GM23338 (cell line): ENCODE results near the gene U2SURP. TPM values are rescaled to one million over a fixed set of nuclear protein-coding genes. Genes with fewer than 3 reads are reported as not detected.

Source experiments
- ATAC-seq: fragments of 200-7000 bp; cut with Tn5 transposase; 3 replicates; pipeline ENCODE4 v1.9.1; 2020
- DNase-seq: peaks from one replicate; pipeline ENCODE4 v3.0.0-alpha.2; 2015; ENCODE audit warnings: low spot score
- H2AFZ ChIP-seq: fragments of 200-600 bp; sonication (generic); 2 replicates; pipeline ENCODE4 v1.8.0; 2016; ENCODE audit warnings: antibody characterized with exemption, mild to moderate bottlenecking, moderate library complexity
- H3F3A ChIP-seq: fragments of 200-600 bp; sonication (generic); replicated peaks from 2 replicates; pipeline ENCODE4 v1.8.0; 2017; ENCODE audit warnings: antibody characterized with exemption, mixed run types, low read depth
- H3K27ac ChIP-seq: fragments of 200-600 bp; sonication (generic); 2 replicates; pipeline ENCODE4 v1.6.1; 2016; ENCODE audit warnings: low read depth
- H3K27me3 ChIP-seq: fragments of 200-600 bp; sonication (generic); 2 replicates; pipeline ENCODE4 v1.8.0; 2016; ENCODE audit warnings: mild to moderate bottlenecking, mixed run types, moderate library complexity; ENCODE audit not compliant: insufficient read depth
- H3K36me3 ChIP-seq: fragments of 200-600 bp; sonication (generic); 2 replicates; pipeline ENCODE4 v1.8.0; 2016; ENCODE audit warnings: mild to moderate bottlenecking; ENCODE audit not compliant: insufficient read depth
- H3K4me1 ChIP-seq: fragments of 200-600 bp; sonication (generic); 2 replicates; pipeline ENCODE4 v1.8.0; 2016; ENCODE audit warnings: mild to moderate bottlenecking, moderate library complexity; ENCODE audit not compliant: insufficient read depth
- H3K4me2 ChIP-seq: fragments of 200-600 bp; sonication (generic); 2 replicates; pipeline ENCODE4 v1.7.1; 2017; ENCODE audit warnings: mixed run types
- H3K4me3 ChIP-seq: fragments of 200-600 bp; sonication (generic); 2 replicates; pipeline ENCODE4 v1.6.1; 2016; ENCODE audit warnings: mixed run types
- H3K79me2 ChIP-seq: fragments of 200-600 bp; sonication (generic); replicated peaks from 2 replicates; pipeline ENCODE4 v1.8.0; 2017; ENCODE audit warnings: mild to moderate bottlenecking; ENCODE audit not compliant: insufficient read depth
- H3K9me2 ChIP-seq: fragments of 200-600 bp; sonication (generic); 2 replicates; pipeline ENCODE4 v1.8.0; 2017; ENCODE audit not compliant: insufficient read depth
- H4K20me1 ChIP-seq: fragments of 200-600 bp; sonication (generic); replicated peaks from 2 replicates; pipeline ENCODE4 v1.8.0; 2017; ENCODE audit warnings: mild to moderate bottlenecking; ENCODE audit not compliant: insufficient read depth
- H3K27ac Mint-ChIP-seq: 2 replicates; pipeline ENCODE4 v1.8.0; 2020; ENCODE audit warnings: inconsistent platforms, mild to moderate bottlenecking, moderate library complexity, mixed read lengths
- H3K27me3 Mint-ChIP-seq: 3 replicates; pipeline ENCODE4 v1.8.0; 2022; ENCODE audit warnings: low read depth, mild to moderate bottlenecking, moderate library complexity, mixed read lengths, inconsistent platforms; ENCODE audit not compliant: insufficient read depth, poor library complexity
- H3K36me3 Mint-ChIP-seq: 3 replicates; pipeline ENCODE4 v1.8.0; 2021; ENCODE audit warnings: low read depth, mild to moderate bottlenecking, inconsistent platforms, moderate library complexity, mixed read lengths
- H3K4me1 Mint-ChIP-seq: 3 replicates; pipeline ENCODE4 v1.8.0; 2020; ENCODE audit warnings: mild to moderate bottlenecking, inconsistent platforms, mixed read lengths
- H3K4me3 Mint-ChIP-seq: 3 replicates; pipeline ENCODE4 v1.8.0; 2021; ENCODE audit warnings: moderate library complexity, mild to moderate bottlenecking, inconsistent platforms, mixed read lengths
- H3K9me3 Mint-ChIP-seq: 3 replicates; pipeline ENCODE4 v1.8.0; 2020; ENCODE audit warnings: moderate library complexity, mild to moderate bottlenecking, inconsistent platforms, mixed read lengths
- CREB1 ChIP-seq: fragments of 250-450 bp; sonication (Bioruptor Pico); IDR thresholded peaks from 2 replicates; pipeline ENCODE4 v1.5.0; 2020; ENCODE audit warnings: low read depth, mild to moderate bottlenecking, moderate library complexity
- ETS1 ChIP-seq: IDR thresholded peaks from 2 replicates; pipeline ENCODE4 v1.6.1; 2016; ENCODE audit warnings: antibody characterized with exemption
- JUNB ChIP-seq: IDR thresholded peaks from one replicate; pipeline ENCODE4 v1.6.1; 2016; ENCODE audit warnings: antibody characterized with exemption; ENCODE audit not compliant: unreplicated experiment
- POLR2AphosphoS5 ChIP-seq: IDR thresholded peaks from 2 replicates; pipeline ENCODE4 v1.6.1; 2016; ENCODE audit warnings: antibody characterized with exemption, low read depth
- REST ChIP-seq: IDR thresholded peaks from one replicate; pipeline ENCODE4 v1.6.1; 2018; ENCODE audit warnings: antibody characterized with exemption; ENCODE audit not compliant: unreplicated experiment
- ZNF331 ChIP-seq: fragments of 250-450 bp; sonication (Bioruptor Pico); IDR thresholded peaks from 2 replicates; pipeline ENCODE4 v1.5.0; 2020; ENCODE audit warnings: low read depth, mild to moderate bottlenecking, moderate library complexity
- polyA plus RNA-seq: library from polyadenylated mRNA; unstranded; fragments of >200 nt; fragmentation: Nextera tagmentation; extraction: Ambion mirVana; gene quantifications from 2 replicates; pipeline ENCODE4 v1.2.1, GENCODE V29; 2016
- total RNA-seq: library from RNA; depleted of rRNA; stranded (reverse); fragments of >200 nt; shearing (Covaris generic); gene quantifications from 2 replicates; pipeline ENCODE4 v1.2.3, GENCODE V29; 2014
- TF ChIP-seq, protein P1 (sequence below), 2 experiments: fragments of 200-600 bp in 1 of 2; sonication (generic) in 1 of 2; conservative IDR thresholded peaks; 2 replicates each; pipeline versions ENCODE4 v1.5.1 to v1.6.1; 2016 to 2017; ENCODE audit warnings: antibody characterized with exemption in 2 of 2, low read depth in 2 of 2, mild to moderate bottlenecking in 2 of 2, moderate library complexity in 1 of 2
- TF ChIP-seq, protein P2 (sequence below): fragments of 250-450 bp; sonication (Bioruptor Pico); IDR thresholded peaks from 2 replicates; pipeline ENCODE4 v1.5.0; 2020; ENCODE audit warnings: mild to moderate bottlenecking, moderate library complexity

Gene U2SURP
- total and polyA plus RNA-seq, 2 experiments from 2014 or later = 116 to 372 TPM

DNA sequence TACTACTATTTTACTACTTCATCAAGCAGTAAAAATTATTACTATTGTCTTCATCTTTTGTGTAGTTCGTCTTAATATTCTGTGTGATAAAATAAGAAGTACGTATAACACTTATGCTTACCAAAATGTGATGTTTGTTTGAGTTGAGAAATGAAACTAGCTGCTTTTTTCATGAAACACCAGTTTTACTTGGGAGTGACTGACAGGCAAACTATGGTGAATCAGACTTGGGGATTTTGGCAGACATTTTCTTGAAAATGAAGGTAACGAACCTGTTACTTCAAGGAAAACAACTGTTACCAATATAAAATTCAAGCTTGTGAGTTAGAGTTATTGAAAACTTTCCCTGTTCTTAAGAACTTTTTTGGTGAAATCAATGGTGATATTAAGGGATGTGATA is 10.3 kb downstream of the U2SURP start:
- H3K9me3 Mint-ChIP-seq = no peaks in the 10 kb centered on the region
- DNase-seq (no peak), ATAC-seq (no peak)
- peaks cover 3% of the 10 kb centered on the region for H3K27me3 Mint-ChIP-seq
- peaks cover 16% of the 10 kb centered on the region for H3K4me1 ChIP-seq
- H3K4me3 ChIP-seq = no peak overlapping the region
- H3K36me3 Mint-ChIP-seq = peaks cover 24% of the 10 kb centered on the region
- H3K4me2 ChIP-seq = no peak overlapping the region
- no peaks in the 10 kb centered on the region for H3K27me3 ChIP-seq
- H2AFZ ChIP-seq = no peak overlapping the region
- no peaks in the 10 kb centered on the region for H3K9me2 ChIP-seq
- peaks cover 22% of the 10 kb centered on the region for H3K4me1 Mint-ChIP-seq
- no peak for TF ChIP-seq POLR2AphosphoS5
- no peak for TF ChIP-seq ETS1
- TF ChIP-seq CREB1 = no peak
- no peak for TF ChIP-seq REST
- TF ChIP-seq, protein P1, sequence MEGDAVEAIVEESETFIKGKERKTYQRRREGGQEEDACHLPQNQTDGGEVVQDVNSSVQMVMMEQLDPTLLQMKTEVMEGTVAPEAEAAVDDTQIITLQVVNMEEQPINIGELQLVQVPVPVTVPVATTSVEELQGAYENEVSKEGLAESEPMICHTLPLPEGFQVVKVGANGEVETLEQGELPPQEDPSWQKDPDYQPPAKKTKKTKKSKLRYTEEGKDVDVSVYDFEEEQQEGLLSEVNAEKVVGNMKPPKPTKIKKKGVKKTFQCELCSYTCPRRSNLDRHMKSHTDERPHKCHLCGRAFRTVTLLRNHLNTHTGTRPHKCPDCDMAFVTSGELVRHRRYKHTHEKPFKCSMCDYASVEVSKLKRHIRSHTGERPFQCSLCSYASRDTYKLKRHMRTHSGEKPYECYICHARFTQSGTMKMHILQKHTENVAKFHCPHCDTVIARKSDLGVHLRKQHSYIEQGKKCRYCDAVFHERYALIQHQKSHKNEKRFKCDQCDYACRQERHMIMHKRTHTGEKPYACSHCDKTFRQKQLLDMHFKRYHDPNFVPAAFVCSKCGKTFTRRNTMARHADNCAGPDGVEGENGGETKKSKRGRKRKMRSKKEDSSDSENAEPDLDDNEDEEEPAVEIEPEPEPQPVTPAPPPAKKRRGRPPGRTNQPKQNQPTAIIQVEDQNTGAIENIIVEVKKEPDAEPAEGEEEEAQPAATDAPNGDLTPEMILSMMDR (conservative IDR thresholded peaks at IDR 0.05; ENCODE audit: low read depth in 2 of 2) = no peak
- TF ChIP-seq JUNB = no peak
- TF ChIP-seq, protein P2, sequence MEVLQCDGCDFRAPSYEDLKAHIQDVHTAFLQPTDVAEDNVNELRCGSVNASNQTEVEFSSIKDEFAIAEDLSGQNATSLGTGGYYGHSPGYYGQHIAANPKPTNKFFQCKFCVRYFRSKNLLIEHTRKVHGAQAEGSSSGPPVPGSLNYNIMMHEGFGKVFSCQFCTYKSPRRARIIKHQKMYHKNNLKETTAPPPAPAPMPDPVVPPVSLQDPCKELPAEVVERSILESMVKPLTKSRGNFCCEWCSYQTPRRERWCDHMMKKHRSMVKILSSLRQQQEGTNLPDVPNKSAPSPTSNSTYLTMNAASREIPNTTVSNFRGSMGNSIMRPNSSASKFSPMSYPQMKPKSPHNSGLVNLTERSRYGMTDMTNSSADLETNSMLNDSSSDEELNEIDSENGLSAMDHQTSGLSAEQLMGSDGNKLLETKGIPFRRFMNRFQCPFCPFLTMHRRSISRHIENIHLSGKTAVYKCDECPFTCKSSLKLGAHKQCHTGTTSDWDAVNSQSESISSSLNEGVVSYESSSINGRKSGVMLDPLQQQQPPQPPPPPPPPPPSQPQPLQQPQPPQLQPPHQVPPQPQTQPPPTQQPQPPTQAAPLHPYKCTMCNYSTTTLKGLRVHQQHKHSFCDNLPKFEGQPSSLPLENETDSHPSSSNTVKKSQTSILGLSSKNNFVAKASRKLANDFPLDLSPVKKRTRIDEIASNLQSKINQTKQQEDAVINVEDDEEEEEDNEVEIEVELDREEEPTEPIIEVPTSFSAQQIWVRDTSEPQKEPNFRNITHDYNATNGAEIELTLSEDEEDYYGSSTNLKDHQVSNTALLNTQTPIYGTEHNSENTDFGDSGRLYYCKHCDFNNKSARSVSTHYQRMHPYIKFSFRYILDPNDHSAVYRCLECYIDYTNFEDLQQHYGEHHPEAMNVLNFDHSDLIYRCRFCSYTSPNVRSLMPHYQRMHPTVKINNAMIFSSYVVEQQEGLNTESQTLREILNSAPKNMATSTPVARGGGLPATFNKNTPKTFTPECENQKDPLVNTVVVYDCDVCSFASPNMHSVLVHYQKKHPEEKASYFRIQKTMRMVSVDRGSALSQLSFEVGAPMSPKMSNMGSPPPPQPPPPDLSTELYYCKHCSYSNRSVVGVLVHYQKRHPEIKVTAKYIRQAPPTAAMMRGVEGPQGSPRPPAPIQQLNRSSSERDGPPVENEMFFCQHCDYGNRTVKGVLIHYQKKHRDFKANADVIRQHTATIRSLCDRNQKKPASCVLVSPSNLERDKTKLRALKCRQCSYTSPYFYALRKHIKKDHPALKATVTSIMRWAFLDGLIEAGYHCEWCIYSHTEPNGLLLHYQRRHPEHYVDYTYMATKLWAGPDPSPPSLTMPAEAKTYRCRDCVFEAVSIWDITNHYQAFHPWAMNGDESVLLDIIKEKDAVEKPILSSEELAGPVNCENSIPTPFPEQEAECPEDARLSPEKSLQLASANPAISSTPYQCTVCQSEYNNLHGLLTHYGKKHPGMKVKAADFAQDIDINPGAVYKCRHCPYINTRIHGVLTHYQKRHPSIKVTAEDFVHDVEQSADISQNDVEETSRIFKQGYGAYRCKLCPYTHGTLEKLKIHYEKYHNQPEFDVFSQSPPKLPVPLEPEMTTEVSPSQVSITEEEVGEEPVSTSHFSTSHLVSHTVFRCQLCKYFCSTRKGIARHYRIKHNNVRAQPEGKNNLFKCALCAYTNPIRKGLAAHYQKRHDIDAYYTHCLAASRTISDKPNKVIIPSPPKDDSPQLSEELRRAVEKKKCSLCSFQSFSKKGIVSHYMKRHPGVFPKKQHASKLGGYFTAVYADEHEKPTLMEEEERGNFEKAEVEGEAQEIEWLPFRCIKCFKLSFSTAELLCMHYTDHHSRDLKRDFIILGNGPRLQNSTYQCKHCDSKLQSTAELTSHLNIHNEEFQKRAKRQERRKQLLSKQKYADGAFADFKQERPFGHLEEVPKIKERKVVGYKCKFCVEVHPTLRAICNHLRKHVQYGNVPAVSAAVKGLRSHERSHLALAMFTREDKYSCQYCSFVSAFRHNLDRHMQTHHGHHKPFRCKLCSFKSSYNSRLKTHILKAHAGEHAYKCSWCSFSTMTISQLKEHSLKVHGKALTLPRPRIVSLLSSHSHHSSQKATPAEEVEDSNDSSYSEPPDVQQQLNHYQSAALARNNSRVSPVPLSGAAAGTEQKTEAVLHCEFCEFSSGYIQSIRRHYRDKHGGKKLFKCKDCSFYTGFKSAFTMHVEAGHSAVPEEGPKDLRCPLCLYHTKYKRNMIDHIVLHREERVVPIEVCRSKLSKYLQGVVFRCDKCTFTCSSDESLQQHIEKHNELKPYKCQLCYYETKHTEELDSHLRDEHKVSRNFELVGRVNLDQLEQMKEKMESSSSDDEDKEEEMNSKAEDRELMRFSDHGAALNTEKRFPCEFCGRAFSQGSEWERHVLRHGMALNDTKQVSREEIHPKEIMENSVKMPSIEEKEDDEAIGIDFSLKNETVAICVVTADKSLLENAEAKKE = no peak
- no peak for TF ChIP-seq ZNF331 (CRISPR knock-in tag)
- peaks cover 8% of the 10 kb centered on the region for H3K36me3 ChIP-seq
- no peak overlapping the region for H3K27ac ChIP-seq
- no peak overlapping the region for H3K27ac Mint-ChIP-seq
- H3K79me2 ChIP-seq = peaks cover 95% of the 10 kb centered on the region
- H3K4me3 Mint-ChIP-seq = no peak overlapping the region
- H3F3A ChIP-seq = no peaks in the 10 kb centered on the region
- H4K20me1 ChIP-seq = peaks cover 61% of the 10 kb centered on the region
